ENCODE data around the gene CHMP4B.

The CHMP4B gene

GRCh38 chr20:33866398-33867100, 55.4 kb downstream of the CHMP4B start:
- DNase-seq, result no peak

GRCh38 chr20:33868042-33868441, 56.9 kb downstream of the CHMP4B start:
- no peak for DNase-seq

- DNase-seq, result no peak
Observed at GRCh38 chr20:33868595-33868994, 57.4 kb downstream of the CHMP4B start.

- no peak for DNase-seq
Observed at GRCh38 chr20:33869283-33869682, 58.1 kb downstream of the CHMP4B start.

GRCh38 chr20:33871362-33871761, 60.2 kb downstream of the CHMP4B start:
- no peak for DNase-seq

- DNase-seq, result no peak
Observed at GRCh38 chr20:33874129-33874528, 63.0 kb downstream of the CHMP4B start.

GRCh38 chr20:33875055-33875454, 63.9 kb downstream of the CHMP4B start:
- DNase-seq, result no peak

GRCh38 chr20:33875534-33876026, 64.4 kb downstream of the CHMP4B start:
- DNase-seq, result no peak

- DNase-seq, result no peak
Observed at GRCh38 chr20:33878583-33878982, 67.4 kb downstream of the CHMP4B start.

- no peak for DNase-seq
Observed at GRCh38 chr20:33880396-33880795, 69.2 kb downstream of the CHMP4B start.

GRCh38 chr20:33881989-33882388, 70.8 kb downstream of the CHMP4B start:
- no peak for DNase-seq

GRCh38 chr20:33882481-33882880, 71.3 kb downstream of the CHMP4B start:
- DNase-seq, result no peak

GRCh38 chr20:33883164-33883563, 72.0 kb downstream of the CHMP4B start:
- DNase-seq, result no peak

GRCh38 chr20:33884633-33885032, 73.5 kb downstream of the CHMP4B start:
- DNase-seq, result no peak

- DNase-seq, result no peak
Observed at GRCh38 chr20:33889312-33889711, 78.2 kb downstream of the CHMP4B start.

GRCh38 chr20:33890557-33890956, 79.4 kb downstream of the CHMP4B start:
- no peak for DNase-seq

GRCh38 chr20:33893314-33893713, 82.2 kb downstream of the CHMP4B start:
- no peak for DNase-seq

- no peak for DNase-seq
Observed at GRCh38 chr20:33894798-33895197, 83.7 kb downstream of the CHMP4B start.

- DNase-seq, result no peak
Observed at GRCh38 chr20:33896509-33896908, 85.4 kb downstream of the CHMP4B start.

- no peak for DNase-seq
Observed at GRCh38 chr20:33897313-33897912, 86.3 kb downstream of the CHMP4B start.

GRCh38 chr20:33899106-33899505, 88.0 kb downstream of the CHMP4B start:
- DNase-seq, result no peak

GRCh38 chr20:33900521-33901131, 89.5 kb downstream of the CHMP4B start:
- DNase-seq, result no peak

GRCh38 chr20:33901132-33901523, 90.0 kb downstream of the CHMP4B start:
- DNase-seq, result no peak

- no peak for DNase-seq
Observed at GRCh38 chr20:33902011-33902410, 90.9 kb downstream of the CHMP4B start.

Data from CD4-positive, alpha-beta T cell treated with Interleukin-17A for 1 hour (primary cell).